Stimulated activated CD4-positive, alpha-beta T cell treated with anti-CD3 and anti-CD28 coated beads, Interleukin-1b, Interleukin-23, amount 100 ng/mL, for 48 hours (primary cell): ENCODE measurements around the gene TENM4.

ENCODE experiments used
- DNase-seq: peaks from one replicate; pipeline ENCODE4 v3.0.0-alpha.2; 2020

TENM4 gene

GRCh38 chr11:78795621-78796261, 645.1 kb downstream of the TENM4 start:
- DNase-seq: no peak

GRCh38 chr11:78791964-78792363, 648.9 kb downstream of the TENM4 start:
- DNase-seq: no peak

GRCh38 chr11:78791254-78791653, 649.6 kb downstream of the TENM4 start:
- DNase-seq: no peak

GRCh38 chr11:78790784-78791183, 650.0 kb downstream of the TENM4 start:
- DNase-seq: no peak

- no peak for DNase-seq
Measured at GRCh38 chr11:78789375-78789774, 651.5 kb downstream of the TENM4 start.

GRCh38 chr11:78788533-78788932, 652.3 kb downstream of the TENM4 start:
- DNase-seq: no peak

GRCh38 chr11:78787696-78788095, 653.1 kb downstream of the TENM4 start:
- DNase-seq: no peak

GRCh38 chr11:78786746-78787145, 654.1 kb downstream of the TENM4 start:
- no peak for DNase-seq

- no peak for DNase-seq
Measured at GRCh38 chr11:78786086-78786485, 654.7 kb downstream of the TENM4 start.

- DNase-seq: no peak
Measured at GRCh38 chr11:78784321-78785061, 656.3 kb downstream of the TENM4 start.

GRCh38 chr11:78783846-78784245, 657.0 kb downstream of the TENM4 start:
- no peak for DNase-seq

- DNase-seq: no peak
Measured at GRCh38 chr11:78783301-78783700, 657.5 kb downstream of the TENM4 start.

GRCh38 chr11:78782725-78783124, 658.1 kb downstream of the TENM4 start:
- DNase-seq: no peak

GRCh38 chr11:78780889-78781288, 659.9 kb downstream of the TENM4 start:
- DNase-seq: no peak

GRCh38 chr11:78773492-78773891, 667.3 kb downstream of the TENM4 start:
- DNase-seq: no peak

GRCh38 chr11:78773077-78773476, 667.8 kb downstream of the TENM4 start:
- no peak for DNase-seq

GRCh38 chr11:78772186-78772585, 668.6 kb downstream of the TENM4 start:
- no peak for DNase-seq

GRCh38 chr11:78770931-78771330, 669.9 kb downstream of the TENM4 start:
- no peak for DNase-seq

GRCh38 chr11:78768971-78769370, 671.9 kb downstream of the TENM4 start:
- DNase-seq: no peak

- no peak for DNase-seq
Measured at GRCh38 chr11:78768345-78768744, 672.5 kb downstream of the TENM4 start.

- DNase-seq: no peak
Measured at GRCh38 chr11:78767027-78767932, 673.5 kb downstream of the TENM4 start.

- DNase-seq: no peak
Measured at GRCh38 chr11:78764946-78765345, 675.9 kb downstream of the TENM4 start.

GRCh38 chr11:78763664-78764063, 677.2 kb downstream of the TENM4 start:
- no peak for DNase-seq

- no peak for DNase-seq
Measured at GRCh38 chr11:78762105-78762504, 678.7 kb downstream of the TENM4 start.
